ENCODE results near the gene OLFML3.

OLFML3 gene

DNA sequence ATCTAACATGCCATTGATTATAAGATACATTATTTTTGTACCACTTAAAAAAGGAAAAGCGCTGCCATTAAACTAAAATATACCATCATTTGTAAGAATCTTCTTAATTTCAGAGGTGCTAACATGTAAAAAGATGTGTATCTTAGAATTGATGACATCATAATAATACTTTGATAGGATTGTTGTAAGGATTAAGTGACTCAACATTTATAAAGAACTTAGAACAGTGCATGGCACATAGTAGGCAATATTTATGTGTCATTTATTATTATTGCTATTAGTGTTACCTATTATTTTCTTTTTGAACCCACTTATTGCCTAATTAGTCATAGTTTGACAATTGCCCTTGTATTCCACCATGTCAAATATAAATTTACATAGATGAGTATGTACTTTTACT is 28.4 kb upstream of the OLFML3 start:
- DNase-seq: no peak

DNA sequence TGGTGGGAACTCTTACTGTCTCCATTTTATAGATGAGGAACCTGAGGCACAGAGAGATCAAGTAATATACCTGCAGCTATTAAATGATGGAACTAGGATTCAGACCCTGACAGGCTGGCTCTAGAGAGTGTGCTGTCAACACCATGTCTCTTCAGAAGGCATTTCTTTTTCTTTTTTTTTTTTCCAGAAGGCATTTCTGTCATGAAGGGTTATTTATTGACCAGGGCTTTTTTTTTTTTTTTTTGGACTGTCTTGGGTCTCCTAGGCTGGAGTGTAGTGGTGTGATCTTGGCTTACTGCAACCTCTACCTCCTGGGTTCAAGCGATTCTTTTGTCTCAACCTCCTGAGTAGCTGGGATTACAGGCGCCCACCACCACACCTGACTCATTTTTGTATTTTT is 27.6 kb upstream of the OLFML3 start:
- DNase-seq: no peak

DNA sequence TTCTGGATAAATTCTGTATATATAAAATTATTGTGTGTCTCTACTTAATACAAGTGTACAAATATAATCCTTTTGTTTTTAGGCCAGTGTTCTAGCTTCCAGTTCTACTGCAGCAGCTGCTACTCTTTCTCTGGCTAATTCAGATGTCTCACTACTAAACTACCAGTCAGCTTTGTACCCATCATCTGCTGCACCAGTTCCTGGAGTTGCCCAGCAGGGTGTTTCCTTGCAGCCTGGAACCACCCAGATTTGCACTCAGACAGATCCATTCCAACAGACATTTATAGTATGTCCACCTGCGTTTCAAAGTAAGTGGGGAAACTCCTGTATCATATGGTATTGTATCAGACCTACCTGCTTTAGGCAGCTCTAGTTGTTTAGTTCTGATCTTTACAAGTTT is 21.3 kb upstream of the OLFML3 start:
- DNase-seq: no peak

DNA sequence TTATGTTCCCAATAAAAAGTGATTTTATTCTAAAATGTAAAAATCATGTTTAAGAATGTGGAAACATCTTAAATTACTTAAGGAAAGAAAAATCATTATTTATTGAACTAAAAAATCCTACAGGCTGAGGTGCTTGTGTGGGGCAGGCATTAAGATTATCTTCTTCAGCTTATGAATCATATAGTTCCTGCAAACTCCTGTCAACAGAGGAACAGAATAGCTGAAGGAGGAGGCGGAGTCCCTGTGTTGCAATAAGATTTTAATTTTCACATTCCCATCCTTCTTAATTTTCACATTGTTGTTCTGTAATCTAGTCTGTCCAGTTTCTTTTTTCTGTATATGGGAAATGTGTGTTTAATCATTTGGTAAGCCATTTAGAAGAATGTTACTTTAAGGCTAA is 20.6 kb upstream of the OLFML3 start:
- DNase-seq: no peak

DNA sequence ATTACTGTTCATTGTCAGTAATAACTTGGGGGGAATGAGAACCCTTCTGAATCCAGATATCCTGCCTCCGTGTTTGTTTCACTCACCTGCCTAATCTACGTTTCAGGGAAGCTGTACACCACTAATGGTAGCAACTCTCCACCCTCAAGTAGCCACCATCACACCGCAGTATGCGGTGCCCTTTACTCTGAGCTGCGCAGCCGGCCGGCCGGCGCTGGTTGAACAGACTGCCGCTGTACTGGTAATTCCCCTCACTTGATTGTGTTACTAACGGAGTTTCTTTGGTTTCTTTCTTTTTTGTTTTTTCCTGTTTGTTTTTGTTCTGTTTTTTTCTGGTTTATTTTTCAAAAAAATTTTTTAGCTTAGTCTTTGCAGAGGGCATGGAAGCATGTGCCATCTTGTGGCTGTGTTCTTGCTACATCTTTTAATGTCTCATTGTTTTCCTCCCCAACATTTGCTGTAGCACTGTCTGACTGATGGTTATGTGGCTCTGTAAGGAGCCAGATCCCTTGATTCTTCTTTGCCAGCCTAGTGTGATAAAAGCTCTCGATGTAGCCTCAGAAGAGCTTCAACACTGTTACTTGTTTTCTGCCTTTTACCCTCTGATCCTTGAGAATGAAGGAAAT is 15.9 kb upstream of the OLFML3 start:
- DNase-seq: no peak

DNA sequence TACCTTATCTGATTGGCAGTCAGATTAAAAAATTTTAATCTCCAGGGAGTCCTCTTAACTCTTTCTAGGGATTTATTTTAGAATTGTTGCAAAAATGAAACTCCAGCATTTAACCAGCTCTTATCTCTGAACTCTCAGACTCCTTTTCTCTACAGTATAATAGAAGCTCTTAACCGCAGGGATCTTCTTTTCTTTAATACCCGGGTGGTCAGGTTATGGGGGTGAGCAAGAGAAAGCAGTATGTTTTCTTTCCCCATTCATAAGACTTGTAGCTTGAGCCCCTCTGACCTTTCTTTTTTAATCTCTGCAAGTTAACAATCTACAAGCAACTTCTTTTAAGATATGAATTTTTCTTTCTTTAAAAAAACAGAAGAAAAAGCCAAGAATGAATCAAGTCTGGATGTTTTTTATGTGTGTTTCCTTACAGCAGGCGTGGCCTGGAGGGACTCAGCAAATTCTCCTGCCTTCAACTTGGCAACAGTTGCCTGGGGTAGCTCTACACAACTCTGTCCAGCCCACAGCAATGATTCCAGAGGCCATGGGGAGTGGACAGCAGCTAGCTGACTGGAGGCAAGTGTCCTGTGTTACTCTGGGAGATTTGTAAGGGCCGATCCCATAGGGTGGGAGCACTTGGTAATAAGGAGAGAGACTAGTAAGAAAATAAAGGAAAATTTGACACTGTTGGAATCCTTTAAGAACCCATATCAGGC is 13.4 kb upstream of the OLFML3 start:
- no peak for DNase-seq

DNA sequence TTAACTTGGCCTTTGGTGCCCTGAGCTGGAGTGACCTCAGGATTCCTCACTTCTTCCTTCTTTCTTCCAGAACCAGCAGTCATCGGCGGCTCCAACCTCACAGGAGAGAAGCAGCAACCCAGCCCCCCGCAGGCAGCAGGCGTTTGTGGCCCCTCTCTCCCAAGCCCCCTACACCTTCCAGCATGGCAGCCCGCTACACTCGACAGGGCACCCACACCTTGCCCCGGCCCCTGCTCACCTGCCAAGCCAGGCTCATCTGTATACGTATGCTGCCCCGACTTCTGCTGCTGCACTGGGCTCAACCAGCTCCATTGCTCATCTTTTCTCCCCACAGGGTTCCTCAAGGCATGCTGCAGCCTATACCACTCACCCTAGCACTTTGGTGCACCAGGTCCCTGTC is 6.3 kb upstream of the OLFML3 start:
- no peak for DNase-seq

DNA sequence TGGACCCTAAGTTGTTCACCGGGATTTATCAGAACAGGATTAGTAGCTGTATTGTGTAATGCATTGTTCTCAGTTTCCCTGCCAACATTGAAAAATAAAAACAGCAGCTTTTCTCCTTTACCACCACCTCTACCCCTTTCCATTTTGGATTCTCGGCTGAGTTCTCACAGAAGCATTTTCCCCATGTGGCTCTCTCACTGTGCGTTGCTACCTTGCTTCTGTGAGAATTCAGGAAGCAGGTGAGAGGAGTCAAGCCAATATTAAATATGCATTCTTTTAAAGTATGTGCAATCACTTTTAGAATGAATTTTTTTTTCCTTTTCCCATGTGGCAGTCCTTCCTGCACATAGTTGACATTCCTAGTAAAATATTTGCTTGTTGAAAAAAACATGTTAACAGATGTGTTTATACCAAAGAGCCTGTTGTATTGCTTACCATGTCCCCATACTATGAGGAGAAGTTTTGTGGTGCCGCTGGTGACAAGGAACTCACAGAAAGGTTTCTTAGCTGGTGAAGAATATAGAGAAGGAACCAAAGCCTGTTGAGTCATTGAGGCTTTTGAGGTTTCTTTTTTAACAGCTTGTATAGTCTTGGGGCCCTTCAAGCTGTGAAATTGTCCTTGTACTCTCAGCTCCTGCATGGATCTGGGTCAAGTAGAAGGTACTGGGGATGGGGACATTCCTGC is 3.9 kb upstream of the OLFML3 start:
- DNase-seq: no peak

DNA sequence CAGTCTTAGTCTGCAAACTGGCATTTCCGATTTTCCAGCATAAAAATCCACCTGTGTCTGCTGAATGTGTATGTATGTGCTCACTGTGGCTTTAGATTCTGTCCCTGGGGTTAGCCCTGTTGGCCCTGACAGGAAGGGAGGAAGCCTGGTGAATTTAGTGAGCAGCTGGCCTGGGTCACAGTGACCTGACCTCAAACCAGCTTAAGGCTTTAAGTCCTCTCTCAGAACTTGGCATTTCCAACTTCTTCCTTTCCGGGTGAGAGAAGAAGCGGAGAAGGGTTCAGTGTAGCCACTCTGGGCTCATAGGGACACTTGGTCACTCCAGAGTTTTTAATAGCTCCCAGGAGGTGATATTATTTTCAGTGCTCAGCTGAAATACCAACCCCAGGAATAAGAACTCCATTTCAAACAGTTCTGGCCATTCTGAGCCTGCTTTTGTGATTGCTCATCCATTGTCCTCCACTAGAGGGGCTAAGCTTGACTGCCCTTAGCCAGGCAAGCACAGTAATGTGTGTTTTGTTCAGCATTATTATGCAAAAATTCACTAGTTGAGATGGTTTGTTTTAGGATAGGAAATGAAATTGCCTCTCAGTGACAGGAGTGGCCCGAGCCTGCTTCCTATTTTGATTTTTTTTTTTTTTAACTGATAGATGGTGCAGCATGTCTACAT is 2.5 kb upstream of the OLFML3 start:
- DNase-seq: no peak

DNA sequence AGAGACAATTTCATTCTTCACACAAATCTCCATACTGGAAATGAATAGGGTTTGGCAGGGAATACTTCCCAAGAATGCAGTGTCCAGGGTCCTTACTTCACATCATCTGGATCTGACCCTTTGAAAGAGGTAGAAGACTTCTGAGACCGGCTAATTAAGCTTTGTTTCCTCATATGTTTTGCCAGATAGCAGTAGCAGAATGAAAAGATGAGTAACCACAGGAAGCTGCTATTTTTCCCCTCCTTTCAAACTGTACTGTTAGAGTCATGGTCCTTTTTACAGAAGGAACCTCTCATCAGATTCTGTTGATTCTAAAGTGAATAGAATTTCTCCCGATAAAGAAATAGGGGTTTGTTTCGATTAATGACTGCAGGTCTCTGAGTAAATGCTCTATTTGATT is 1.4 kb upstream of the OLFML3 start:
- DNase-seq: no peak

DNA sequence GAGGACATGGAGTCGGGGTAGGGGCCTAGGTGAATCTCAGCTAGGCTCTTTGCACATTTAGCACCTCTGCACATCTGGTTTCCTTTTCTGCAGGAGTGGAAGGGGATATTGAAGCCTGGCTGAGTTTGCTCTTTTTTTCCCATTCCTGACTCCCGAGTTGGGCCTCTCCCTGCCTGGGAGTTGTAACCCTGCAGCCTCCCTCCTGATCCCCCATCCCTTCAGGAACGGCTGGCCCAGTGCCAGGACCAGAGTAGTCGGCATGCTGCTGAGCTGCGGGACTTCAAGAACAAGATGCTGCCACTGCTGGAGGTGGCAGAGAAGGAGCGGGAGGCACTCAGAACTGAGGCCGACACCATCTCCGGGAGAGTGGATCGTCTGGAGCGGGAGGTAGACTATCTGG is 836 bp downstream of the OLFML3 start:
- DNase-seq: no peak

DNA sequence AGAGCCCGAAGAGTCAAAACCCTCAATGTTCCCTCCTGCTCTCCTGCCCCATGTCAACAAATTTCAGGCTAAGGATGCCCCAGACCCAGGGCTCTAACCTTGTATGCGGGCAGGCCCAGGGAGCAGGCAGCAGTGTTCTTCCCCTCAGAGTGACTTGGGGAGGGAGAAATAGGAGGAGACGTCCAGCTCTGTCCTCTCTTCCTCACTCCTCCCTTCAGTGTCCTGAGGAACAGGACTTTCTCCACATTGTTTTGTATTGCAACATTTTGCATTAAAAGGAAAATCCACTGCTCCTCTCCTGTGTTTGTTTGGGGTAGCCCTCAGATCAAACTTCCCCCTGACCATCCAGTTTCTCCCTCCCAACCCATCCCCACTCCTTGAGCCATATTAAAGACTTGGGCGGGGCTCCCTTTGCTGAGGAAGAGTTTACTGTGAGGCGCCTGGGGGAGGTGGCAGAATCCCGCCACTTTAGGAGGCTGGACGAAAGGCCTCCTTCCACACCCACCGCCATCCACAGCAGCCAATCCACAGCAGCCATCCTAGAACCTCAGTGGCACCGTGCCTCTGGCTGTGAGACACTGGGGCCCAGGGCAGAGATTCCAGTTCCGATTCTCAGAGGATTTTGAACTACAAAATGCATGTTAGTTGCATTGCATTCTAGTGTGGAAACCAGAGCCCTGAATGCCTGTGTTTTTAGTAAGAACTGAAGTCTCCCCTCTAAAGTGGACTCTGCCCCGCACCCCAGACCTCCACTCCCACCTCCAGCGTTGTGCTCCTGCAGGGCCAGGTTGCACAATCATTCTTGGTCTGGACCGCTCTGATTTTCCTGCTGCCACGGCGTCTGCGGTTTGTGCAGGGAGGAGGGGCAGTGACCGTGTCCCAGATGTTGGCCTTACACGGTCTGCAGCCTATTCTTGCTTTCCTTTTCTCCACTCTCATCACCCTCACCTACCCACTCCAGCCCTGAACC is 3.0 kb downstream of the OLFML3 start:
- DNase-seq: no peak

DNA sequence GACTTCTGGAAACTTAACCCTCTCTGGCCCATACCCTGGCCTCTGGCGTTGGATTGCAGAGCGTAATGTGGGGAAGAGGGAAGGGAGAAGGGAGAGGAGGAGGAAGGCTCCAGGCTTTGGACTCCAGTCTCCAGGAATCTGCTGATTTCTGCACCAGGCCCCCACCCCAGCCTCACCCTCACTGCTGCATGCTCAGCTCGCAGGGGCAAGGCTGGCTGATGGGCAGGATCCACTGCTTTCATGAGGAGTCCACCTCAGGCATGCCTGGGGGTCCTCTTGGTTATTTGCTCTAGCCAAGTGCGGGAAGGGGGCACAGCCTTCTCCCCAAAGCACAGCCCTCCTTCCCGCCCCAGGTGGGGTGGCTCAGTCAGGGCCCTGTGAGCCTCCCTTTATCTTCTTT is 3.7 kb downstream of the OLFML3 start:
- no peak for DNase-seq

DNA sequence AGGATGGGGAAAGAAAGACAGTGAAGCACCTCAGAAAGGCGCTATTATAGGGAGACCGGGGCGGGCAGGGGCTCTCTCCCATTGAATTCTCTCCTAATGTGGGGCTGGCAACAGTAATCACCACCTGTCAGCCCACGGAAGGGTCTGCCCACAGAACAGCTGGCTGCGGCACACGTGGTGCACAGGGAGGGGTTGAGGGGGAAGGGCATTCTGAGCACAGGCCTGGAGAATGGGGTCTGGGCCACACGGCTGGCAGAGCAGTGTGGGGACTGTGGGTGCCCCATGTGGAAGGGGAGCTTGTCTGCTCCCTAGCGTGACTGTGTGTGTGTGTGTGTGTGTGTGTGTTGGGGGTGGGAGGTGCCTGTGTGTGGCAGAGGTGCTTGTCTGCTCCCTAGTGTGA is 4.1 kb downstream of the OLFML3 start:
- DNase-seq: no peak

DNA sequence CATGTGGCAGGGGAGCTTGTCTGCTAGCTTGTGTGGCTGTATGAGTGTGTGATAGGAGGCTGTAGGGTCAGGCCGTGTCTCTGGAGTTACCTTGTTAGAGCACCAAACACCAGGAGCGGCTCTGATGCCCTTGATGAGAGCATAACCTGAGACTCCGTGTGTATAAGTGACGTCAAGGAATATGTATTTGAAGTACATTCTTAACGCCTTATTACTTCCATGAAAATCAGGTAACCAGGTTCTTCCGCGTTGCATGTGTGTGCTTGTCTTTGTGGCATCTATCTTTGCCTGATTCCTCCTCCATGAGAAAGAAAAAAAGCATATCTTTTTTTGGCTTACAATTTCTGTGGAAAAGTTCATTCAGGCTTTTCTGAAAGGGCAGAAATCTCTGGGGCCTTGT is 4.6 kb downstream of the OLFML3 start:
- no peak for DNase-seq

DNA sequence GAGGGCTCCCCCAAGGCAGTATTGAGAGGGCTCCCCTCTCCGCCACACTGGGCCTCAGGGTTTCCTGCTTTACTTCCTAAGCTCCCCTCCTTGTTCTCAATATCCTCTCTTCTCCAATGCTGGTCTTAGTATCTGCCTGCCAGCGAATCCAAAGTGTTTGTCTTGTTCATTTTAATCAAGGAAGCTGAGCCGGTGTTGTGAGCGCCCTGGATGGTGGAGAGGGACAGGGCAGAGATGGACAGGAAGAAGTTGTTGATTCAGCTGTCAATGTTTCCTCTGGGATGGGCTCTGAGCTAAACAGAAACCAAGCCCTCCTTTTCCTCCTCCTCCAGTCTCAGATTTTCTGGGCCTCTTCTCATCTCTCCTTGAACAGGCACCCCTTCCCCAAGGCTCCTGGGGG is 5.4 kb downstream of the OLFML3 start:
- DNase-seq: no peak

DNA sequence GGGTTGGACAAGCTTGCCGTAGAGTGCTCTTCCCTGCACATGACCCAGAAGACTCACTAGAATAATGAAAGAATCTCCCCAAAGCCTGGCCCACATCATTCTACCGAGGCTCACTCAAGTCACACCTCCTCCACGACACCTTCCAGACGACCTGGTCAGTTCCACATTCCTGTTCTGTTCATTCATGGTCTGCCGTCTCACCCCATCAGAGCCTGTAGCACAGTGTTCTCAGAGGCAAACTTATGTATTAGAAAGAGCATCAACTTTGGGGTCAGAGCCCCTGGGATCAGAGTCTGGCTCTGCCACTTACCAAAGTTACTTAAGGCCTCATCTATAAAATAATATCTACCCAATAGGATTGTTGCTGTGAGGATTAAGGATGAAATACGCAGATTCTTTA is 7.5 kb downstream of the OLFML3 start:
- DNase-seq: no peak

DNA sequence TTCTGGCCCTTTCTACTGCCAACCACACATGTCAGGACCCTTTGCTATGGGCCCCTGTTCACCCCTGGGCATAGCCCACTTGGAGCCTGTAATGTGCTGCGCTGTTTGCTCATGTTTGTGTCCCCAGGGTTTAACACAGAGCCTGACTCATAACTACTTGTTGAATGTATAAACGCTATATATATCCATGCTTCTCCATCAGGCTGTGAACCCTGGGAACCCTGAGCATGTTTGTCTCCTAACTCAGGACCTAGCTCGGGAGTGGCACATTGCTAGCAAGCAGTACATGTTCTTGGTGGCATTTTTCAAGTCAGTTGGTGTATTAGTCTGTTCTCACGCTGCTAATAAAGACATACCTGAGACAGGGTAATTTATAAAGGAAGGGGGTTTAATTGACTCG is 8.0 kb downstream of the OLFML3 start:
- no peak for DNase-seq

DNA sequence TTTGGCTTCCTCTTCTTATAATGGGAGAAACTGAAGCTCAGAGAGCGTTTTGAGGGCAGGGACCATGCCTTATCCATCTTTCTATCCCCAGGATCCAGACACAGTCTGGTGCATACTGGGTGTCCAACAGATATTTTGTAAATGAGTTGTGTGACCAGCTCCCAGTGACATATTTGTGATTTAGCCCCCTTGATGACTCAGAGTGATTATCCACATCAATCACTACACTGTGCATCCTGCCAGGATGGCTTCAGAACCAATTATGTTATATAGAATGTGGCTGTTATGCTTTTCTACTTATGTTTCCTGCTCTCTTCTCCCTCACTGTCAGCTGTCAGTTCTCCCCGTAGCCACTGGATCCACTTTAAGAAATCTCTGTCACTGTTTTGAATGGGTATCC is 11.3 kb downstream of the OLFML3 start:
- DNase-seq: no peak

DNA sequence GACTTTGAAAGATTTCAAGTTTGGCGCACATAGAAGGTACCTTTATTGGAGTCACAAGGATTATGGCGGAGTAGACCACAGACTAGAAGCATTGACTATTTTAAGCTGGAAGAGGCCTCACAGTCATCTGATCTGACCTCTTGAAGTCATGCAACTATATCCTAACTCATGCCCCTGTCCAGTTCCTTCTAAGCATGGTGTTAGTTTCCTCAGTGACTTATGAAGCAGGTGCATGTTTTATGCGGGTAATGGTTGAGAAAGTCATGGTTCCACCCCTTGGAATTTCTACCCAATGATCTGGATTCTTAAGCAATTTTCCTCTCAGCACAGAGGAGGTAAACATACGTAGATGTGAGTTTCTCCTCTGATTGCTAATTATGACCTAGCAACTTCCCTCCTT is 11.7 kb downstream of the OLFML3 start:
- DNase-seq: no peak

DNA sequence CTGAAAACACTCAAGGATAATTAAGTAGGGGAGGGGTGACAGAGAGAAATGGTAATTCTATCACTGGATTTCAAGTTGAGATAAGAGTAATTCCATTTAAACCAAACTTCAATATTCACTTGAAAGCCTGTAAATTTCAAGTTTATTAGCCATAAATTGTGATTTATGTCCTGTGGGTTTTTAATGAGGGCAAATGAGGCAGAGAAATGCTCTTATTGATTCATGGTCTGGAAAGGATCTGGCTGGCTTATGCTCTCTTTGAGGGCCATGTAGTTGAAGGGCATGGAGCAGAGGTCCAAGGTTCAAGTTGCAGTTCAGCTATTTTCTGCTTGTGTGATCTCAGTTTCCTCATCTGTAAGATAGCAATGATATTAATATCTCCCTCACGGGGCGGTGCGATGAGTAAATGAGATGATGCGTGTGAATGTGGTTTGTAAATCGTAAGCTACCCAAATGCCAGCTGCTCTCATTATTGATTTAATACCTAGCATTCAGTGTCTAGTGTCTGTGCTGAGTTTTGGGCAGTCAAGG is 12.3 kb downstream of the OLFML3 start:
- no peak for DNase-seq

DNA sequence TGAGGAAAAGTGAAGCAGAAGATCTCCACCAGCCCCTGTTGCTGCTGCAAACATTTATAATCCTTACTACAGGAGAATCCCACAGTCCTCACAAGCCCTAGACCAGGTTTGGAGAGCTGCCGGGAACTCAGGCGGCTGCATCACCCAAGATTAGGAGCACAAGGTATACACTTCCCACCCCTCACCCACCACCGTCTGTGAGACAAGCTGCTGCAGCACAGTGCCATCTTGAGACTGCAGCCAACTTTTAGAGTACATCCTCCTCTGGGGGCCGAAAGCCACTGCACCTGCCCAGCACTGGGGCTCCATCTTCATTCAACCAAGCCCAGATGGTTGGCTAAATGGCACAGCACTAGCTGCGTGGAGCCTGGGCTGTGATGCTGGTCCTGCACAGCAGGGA is 13.8 kb downstream of the OLFML3 start:
- no peak for DNase-seq

DNA sequence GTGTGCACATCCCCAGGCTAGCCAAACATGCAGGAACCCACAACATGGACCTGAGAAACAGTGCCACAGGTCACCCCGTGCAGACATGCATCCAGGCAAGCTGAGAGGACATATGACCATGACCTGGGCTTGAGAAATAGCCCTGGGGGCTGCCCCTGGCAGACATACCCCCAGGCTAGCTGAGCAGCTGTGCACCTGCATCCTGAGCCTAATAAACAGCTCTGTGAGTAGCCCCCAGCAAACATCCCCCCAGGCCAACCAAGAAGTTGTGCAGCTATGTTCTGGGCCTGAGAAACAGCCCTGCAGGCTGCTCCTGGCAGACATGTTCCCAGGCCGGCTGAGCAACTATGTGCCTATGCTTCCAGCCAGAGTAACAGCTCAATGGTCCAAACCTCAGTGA is 14.5 kb downstream of the OLFML3 start:
- no peak for DNase-seq

All from NCI-H1417 treated with DMSO at 0.1 percent for 48 hours (cell line).